Adipocyte (in vitro differentiated cells): ENCODE measurements around the gene SMCO4.

Experiments used
- DNase-seq: peaks from one replicate; pipeline ENCODE4 v3.0.0-alpha.2; 2015; ENCODE audit warnings: low read depth
- H3K27me3 ChIP-seq: replicated peaks from 2 replicates; pipeline ENCODE4 v1.7.0; 2013; ENCODE audit warnings: mild to moderate bottlenecking, low read length, moderate library complexity; ENCODE audit not compliant: control insufficient read depth, insufficient read depth
- H3K36me3 ChIP-seq: 2 replicates; pipeline ENCODE4 v1.7.0; 2013; ENCODE audit warnings: low read length, mild to moderate bottlenecking, moderate library complexity; ENCODE audit not compliant: control insufficient read depth, insufficient read depth, severe bottlenecking
- H3K4me1 ChIP-seq: 2 replicates; pipeline ENCODE4 v1.7.0; 2013; ENCODE audit warnings: mild to moderate bottlenecking, low read length, moderate library complexity; ENCODE audit not compliant: control insufficient read depth, insufficient read depth
- H3K4me3 ChIP-seq: 2 replicates; pipeline ENCODE4 v1.7.0; 2013; ENCODE audit warnings: mild to moderate bottlenecking, low read length, moderate library complexity
- H3K9ac ChIP-seq: 2 replicates; pipeline ENCODE4 v1.7.0; 2013; ENCODE audit warnings: mild to moderate bottlenecking, low read length, moderate library complexity
- H3K9me3 ChIP-seq: 2 replicates; pipeline ENCODE4 v1.7.0; 2013; ENCODE audit warnings: mild to moderate bottlenecking, low read length, moderate library complexity; ENCODE audit not compliant: control insufficient read depth

SMCO4 gene

DNA sequence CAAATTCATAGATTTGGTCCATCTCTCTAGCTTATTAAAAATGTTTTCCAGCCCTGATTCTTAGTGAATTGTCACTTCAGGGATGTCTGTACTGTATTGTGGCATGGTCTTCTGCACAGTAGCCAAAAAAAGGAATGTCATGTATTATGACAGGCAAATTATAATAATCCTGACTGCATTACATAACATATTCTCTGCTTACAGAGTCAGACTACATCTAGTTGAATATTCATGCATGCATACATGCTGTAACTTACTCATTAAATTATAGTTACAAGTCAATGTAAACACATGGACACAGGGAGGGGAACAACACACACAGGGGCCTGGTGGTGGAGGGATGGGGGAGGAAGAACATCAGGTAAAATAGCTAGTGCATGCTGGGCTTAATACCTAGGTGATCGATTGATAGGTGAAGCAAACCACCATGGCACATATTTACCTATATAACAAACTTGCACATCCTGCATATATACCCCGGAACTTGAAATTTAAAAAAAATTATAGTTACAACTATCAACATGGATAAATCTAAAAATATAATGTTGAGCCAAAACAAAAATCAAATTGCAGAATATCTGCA lies 31.5 kb upstream of the SMCO4 start:
- H3K36me3 ChIP-seq = no peaks in the 10 kb centered on the region
- DNase-seq = no peak
- no peaks in the 10 kb centered on the region for H3K27me3 ChIP-seq
- peaks cover 28% of the 10 kb centered on the region for H3K4me1 ChIP-seq
- H3K9me3 ChIP-seq = peaks cover 11% of the 10 kb centered on the region
- H3K4me3 ChIP-seq = no peak overlapping the region
- no peak overlapping the region for H3K9ac ChIP-seq

DNA sequence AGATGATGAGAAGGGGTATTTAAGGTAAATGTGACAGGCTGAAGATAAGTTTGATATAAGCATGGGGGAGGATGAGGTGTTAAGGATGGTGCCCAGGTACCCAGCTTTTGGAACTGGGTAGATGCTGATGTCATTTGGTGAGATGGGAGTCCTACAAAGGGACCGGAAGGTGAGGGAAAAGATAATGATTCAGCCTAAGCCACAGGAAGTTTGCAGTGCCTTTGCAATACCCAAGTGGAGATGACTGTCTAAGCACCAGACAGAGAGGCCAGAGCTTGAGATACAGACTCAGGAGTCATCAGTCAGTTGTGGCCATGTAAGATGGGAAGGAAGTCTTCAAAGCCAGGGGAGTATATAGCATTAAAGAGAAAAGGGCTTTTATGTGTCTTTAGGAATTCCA lies 30.0 kb upstream of the SMCO4 start:
- Histone ChIP-seq H3K9me3 (peaks cover 3% of the 10 kb centered on the region), H3K4me1 (peaks cover 28% of the 10 kb centered on the region), H3K27me3 (no peaks in the 10 kb centered on the region), H3K9ac (no peak overlapping the region), H3K4me3 (no peak overlapping the region), H3K36me3 (no peaks in the 10 kb centered on the region)
- no peak for DNase-seq

DNA sequence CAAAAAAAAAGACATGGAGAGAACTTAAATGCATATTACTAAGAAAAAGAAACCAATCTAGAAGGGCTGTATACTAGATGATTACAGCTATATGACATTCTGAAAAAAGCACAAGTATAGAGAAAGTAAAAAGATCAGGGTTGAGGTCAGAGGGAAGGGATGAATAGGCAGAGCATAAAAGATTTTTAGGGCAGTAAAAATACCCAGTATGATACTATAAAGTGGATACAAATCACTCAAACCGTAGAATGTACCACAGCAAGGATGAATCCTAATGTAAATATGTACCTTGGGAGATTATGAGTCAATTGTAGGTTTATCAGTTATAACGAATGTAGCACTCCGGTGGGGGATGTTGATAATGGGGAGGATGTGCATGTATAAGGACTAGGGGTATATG lies 29.4 kb upstream of the SMCO4 start:
- H3K9me3 ChIP-seq = peaks cover 3% of the 10 kb centered on the region
- H3K36me3 ChIP-seq = no peaks in the 10 kb centered on the region
- H3K27me3 ChIP-seq = no peaks in the 10 kb centered on the region
- DNase-seq = no peak
- peaks cover 29% of the 10 kb centered on the region for H3K4me1 ChIP-seq
- H3K9ac ChIP-seq = no peak overlapping the region
- no peak overlapping the region for H3K4me3 ChIP-seq

DNA sequence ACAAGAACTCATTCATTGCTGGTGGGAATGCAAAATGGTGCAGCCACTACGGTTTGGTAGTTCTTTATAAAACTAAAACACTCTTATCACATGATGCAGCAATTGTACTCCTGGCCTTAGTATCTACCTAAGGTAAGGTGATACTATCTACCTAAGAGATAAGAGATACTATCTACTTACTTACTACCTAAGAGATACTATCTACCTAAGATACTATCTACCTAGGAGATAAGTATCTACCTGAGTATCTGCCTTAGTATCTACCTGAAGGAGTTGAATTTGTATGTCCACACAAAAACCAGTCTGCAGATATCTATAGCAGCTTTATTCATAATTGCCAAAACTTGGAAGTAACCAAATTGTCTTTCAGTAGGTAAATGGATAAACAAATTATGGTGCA lies 29.0 kb upstream of the SMCO4 start:
- no peak overlapping the region for H3K9ac ChIP-seq
- DNase-seq = no peak
- H3K27me3 ChIP-seq = no peaks in the 10 kb centered on the region

DNA sequence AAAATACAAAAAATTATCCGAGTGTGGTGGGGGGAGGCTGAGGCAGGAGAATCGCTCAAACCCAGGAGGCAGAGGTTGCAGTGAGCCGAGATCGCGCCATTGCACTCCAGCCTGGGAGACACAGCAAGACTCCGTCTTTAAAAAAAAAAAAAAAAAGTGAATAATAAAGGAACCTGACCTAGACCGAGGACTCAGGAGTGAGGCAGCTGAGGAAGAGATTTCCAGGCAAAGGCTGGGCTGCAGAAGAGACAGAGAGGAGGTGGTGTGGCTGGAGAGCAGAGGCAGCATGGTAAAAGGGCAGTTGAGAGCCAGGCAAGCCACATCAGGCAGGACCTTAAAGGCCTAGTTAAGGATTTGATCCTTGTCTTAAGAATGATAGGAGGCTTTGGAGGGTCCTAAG lies 28.4 kb upstream of the SMCO4 start:
- no peaks in the 10 kb centered on the region for H3K27me3 ChIP-seq
- no peak overlapping the region for H3K9ac ChIP-seq
- no peaks in the 10 kb centered on the region for H3K36me3 ChIP-seq
- peaks cover 27% of the 10 kb centered on the region for H3K4me1 ChIP-seq
- H3K4me3 ChIP-seq = no peak overlapping the region
- no peak for DNase-seq
- peaks cover 3% of the 10 kb centered on the region for H3K9me3 ChIP-seq

More for the DNA sequence above, 29.0 kb upstream of the SMCO4 start:
- Histone ChIP-seq H3K4me3 (no peak overlapping the region), H3K36me3 (no peaks in the 10 kb centered on the region), H3K4me1 (peaks cover 30% of the 10 kb centered on the region), H3K9me3 (peaks cover 3% of the 10 kb centered on the region)

DNA sequence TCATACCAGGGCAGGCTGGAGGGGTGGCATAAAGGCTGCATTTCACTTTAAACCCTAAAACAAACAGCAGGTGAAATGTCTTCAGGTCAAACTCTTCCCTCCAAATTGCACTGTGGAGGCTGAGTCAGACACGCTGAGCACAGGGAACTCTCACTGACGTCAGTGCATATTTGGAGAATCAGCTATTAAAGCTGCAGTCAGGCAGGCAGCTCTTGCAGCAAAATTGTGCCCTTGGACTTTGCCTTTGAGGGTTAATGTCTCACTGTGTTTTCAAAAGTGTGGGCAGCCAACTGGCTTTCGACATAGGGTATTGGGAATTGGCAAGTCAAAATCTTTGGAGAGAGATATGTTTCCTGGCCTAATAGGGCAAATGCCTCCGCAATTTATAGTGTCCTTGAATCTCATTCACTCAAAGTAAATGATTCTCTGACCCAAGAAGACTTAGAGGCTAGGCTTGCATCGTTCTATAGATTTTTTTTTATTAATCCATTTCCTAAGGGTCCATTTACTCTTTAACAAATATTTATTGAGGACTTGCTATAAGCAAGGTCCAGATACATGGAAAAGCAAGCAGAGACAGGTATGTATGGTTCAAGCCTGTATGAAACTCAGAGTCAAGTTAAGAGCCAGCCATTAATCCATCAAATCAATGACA lies 27.7 kb upstream of the SMCO4 start:
- Histone ChIP-seq H3K9ac (no peak overlapping the region), H3K4me3 (no peak overlapping the region), H3K36me3 (no peaks in the 10 kb centered on the region), H3K9me3 (no peaks in the 10 kb centered on the region), H3K27me3 (no peaks in the 10 kb centered on the region), H3K4me1 (peaks cover 21% of the 10 kb centered on the region)
- DNase-seq = peak; percentile 60

DNA sequence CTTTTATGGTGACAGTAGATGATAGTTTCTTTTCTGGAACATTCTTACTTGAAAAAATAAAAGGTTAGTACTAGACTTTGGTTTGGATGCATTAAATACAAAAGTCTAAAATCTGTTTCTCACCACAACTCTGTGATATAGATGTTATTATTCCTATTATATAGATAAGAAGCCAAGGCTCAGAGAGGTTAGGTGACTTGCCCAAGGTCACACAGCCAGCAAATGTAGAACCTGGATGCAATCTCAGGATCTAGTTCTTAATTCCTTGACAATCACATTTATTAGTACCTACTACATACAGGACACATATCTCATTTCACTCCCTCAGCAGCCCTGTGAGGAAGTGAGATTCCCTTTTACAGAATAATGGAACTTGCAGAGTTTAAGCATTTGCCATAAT lies 26.3 kb upstream of the SMCO4 start:
- H3K4me3 ChIP-seq = no peak overlapping the region
- no peak for DNase-seq
- H3K27me3 ChIP-seq = no peaks in the 10 kb centered on the region
- no peaks in the 10 kb centered on the region for H3K9me3 ChIP-seq
- H3K4me1 ChIP-seq = peaks cover 19% of the 10 kb centered on the region
- no peaks in the 10 kb centered on the region for H3K36me3 ChIP-seq
- H3K9ac ChIP-seq = no peak overlapping the region

DNA sequence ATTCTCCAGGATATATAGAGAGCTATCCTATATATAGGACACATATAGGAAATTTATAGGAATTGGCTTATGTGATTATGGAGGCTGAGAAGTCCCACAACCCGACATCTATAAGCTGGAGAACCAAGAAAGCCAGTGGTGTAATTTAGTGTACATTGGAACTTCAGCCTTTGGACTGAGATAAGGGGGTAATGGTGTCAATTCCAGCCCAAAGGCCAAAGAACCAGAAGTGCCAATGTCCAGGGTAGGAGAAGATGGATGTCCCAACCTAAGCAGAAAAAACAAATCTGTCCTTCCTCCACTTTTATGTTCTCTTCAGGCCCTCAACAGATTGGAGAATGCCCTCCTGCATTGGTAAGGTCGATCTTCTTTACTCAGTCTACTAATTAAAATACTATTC lies 25.5 kb upstream of the SMCO4 start:
- Histone ChIP-seq H3K9me3 (no peaks in the 10 kb centered on the region), H3K9ac (no peak overlapping the region), H3K4me3 (no peak overlapping the region), H3K27me3 (no peaks in the 10 kb centered on the region), H3K4me1 (peaks cover 19% of the 10 kb centered on the region), H3K36me3 (no peaks in the 10 kb centered on the region)
- no peak for DNase-seq

DNA sequence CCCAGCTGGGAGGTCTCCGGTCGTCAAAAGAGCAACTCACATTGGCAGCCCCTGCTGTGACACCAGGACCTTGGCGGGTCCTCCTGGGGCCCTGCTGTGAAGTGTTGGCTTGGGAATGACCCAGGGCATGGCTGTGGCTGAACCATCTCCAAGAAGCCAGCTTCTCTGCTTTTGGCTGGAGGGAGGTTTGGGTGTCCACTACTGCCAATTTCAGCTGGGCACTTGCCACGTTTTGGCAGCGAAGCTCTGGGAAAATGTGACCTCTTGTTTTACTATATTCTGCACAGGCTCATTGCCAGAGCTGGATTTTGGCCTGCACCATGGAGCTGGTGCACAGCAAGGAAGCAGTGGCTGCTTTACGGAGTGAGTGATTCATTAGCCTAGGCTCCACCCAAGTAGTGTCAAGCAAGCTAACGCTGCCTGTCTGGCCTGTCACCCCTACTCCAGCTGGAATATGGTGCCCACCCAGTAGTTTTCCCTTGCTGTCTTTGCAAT lies 24.3 kb upstream of the SMCO4 start:
- Histone ChIP-seq H3K4me1 (peaks cover 19% of the 10 kb centered on the region), H3K4me3 (no peak overlapping the region), H3K9me3 (no peaks in the 10 kb centered on the region), H3K36me3 (no peaks in the 10 kb centered on the region), H3K9ac (no peak overlapping the region), H3K27me3 (no peaks in the 10 kb centered on the region)
- DNase-seq = no peak

DNA sequence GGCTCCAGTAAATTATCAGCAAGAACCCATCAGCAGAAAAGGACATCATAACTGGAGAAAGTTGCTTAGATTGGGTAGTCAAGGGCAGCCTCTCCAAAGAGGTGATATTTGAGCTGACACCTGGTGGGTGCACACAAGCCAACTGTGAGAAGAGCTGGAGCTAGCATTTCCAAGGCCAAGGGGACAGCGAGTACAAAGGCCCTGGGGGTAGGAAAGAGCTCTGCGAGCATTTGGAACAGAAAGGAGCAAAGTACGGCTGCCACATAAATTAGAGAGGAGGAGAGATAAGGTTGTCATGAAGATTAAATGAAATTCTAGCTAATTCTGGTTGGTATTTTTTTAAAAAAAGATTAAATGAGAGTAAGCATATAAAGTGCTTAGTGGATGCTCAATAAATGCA lies 21.7 kb upstream of the SMCO4 start:
- Histone ChIP-seq H3K4me3 (no peak overlapping the region), H3K9me3 (no peaks in the 10 kb centered on the region), H3K36me3 (no peaks in the 10 kb centered on the region), H3K4me1 (peaks cover 9% of the 10 kb centered on the region), H3K27me3 (no peaks in the 10 kb centered on the region), H3K9ac (no peak overlapping the region)
- DNase-seq = no peak

DNA sequence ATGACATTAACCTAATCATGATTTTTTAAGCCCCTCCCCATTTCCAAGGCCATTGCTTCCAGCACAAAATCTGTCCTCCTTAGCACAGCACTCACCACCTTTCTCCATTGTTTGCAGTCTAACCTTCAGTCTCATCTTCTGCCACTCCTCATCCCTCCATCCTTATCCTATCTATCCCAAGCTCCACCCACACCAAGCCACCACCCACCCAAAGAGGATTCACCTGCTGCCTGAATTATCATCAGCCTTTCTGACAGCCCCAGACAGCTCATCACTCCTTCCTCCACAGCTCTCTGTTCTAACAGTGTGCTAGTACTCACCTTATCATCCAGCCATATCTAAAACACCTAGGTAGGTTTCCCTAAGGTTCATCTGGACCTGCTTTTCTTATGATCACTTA lies 20.7 kb upstream of the SMCO4 start:
- Histone ChIP-seq H3K4me1 (peaks cover 9% of the 10 kb centered on the region), H3K36me3 (no peaks in the 10 kb centered on the region), H3K9ac (no peak overlapping the region), H3K9me3 (no peaks in the 10 kb centered on the region), H3K27me3 (no peaks in the 10 kb centered on the region), H3K4me3 (no peak overlapping the region)
- DNase-seq = no peak
